ENCODE measurements around the gene TRIM31.

Gene TRIM31

GRCh38 chr6:30150671-30151395, 37.9 kb upstream of the TRIM31 start:
- H4K8ac ChIP-seq (ENCODE audit: low read depth, low read length): no peak overlapping the region
- H3K23ac ChIP-seq (ENCODE audit: low read length): no peak overlapping the region
- no peaks in the 10 kb centered on the region for H3K27me3 ChIP-seq (ENCODE audit: insufficient read depth, low read length, poor library complexity)
- H2BK120ac ChIP-seq (ENCODE audit: low read depth, low read length): no peak overlapping the region
- H3K4me3 ChIP-seq (ENCODE audit: low read length): no peak overlapping the region
- no peak overlapping the region for H3K27ac ChIP-seq (ENCODE audit: low read depth, low read length)
- no peak overlapping the region for H3K4me2 ChIP-seq (ENCODE audit: low read length)
- DNase-seq: no peak
- no peak overlapping the region for H3K4ac ChIP-seq (ENCODE audit: low read depth, low read length)
- H3K18ac ChIP-seq (ENCODE audit: low read length): no peak overlapping the region
- no peak overlapping the region for H4K5ac ChIP-seq (ENCODE audit: low read length)
- WGBS (ENCODE audit: extremely low coverage, insufficient coverage, low lambda C conversion rate): no CpG with 5 or more reads among the region's 10 CpGs
- H3K79me2 ChIP-seq (ENCODE audit: control insufficient read depth, insufficient read depth, low read length): no peaks in the 10 kb centered on the region
- H2BK15ac ChIP-seq (replicated peaks; ENCODE audit: low read depth): no peak overlapping the region
- H3K56ac ChIP-seq (ENCODE audit: low read length): no peak overlapping the region
- no peak overlapping the region for H2AK5ac ChIP-seq (ENCODE audit: low read length)
- no peaks in the 10 kb centered on the region for H3K36me3 ChIP-seq (ENCODE audit: control insufficient read depth, insufficient read depth, low read length)
- no peaks in the 10 kb centered on the region for H3K4me1 ChIP-seq (ENCODE audit: control insufficient read depth, low read depth, low read length)
- H2BK5ac ChIP-seq (ENCODE audit: low read length): no peak overlapping the region
- H3K79me1 ChIP-seq (ENCODE audit: low read length): no peaks in the 10 kb centered on the region
- no peak overlapping the region for H3K9ac ChIP-seq (ENCODE audit: low read length)

GRCh38 chr6:30149858-30150550, 37.1 kb upstream of the TRIM31 start:
- H2AK5ac ChIP-seq (ENCODE audit: low read length): no peak overlapping the region
- no peak overlapping the region for H3K18ac ChIP-seq (ENCODE audit: low read length)
- H3K4ac ChIP-seq (ENCODE audit: low read depth, low read length): no peak overlapping the region
- H2BK120ac ChIP-seq (ENCODE audit: low read depth, low read length): no peak overlapping the region
- DNase-seq: no peak
- no peak overlapping the region for H3K56ac ChIP-seq (ENCODE audit: low read length)
- H4K5ac ChIP-seq (ENCODE audit: low read length): no peak overlapping the region
- H4K8ac ChIP-seq (ENCODE audit: low read depth, low read length): no peak overlapping the region
- no peak overlapping the region for H3K23ac ChIP-seq (ENCODE audit: low read length)
- no peak overlapping the region for H2BK5ac ChIP-seq (ENCODE audit: low read length)
- no peak overlapping the region for H3K27ac ChIP-seq (ENCODE audit: low read depth, low read length)
- no peak overlapping the region for H3K4me2 ChIP-seq (ENCODE audit: low read length)
- H3K9ac ChIP-seq (ENCODE audit: low read length): no peak overlapping the region
- H2BK15ac ChIP-seq (replicated peaks; ENCODE audit: low read depth): no peak overlapping the region
- no peaks in the 10 kb centered on the region for H3K4me1 ChIP-seq (ENCODE audit: control insufficient read depth, low read depth, low read length)
- no peaks in the 10 kb centered on the region for H3K79me1 ChIP-seq (ENCODE audit: low read length)
- H3K27me3 ChIP-seq (ENCODE audit: insufficient read depth, low read length, poor library complexity): no peaks in the 10 kb centered on the region
- no CpG with 5 or more reads among the region's 7 CpGs for WGBS (ENCODE audit: extremely low coverage, insufficient coverage, low lambda C conversion rate)
- no peak overlapping the region for H3K4me3 ChIP-seq (ENCODE audit: low read length)
- H3K36me3 ChIP-seq (ENCODE audit: control insufficient read depth, insufficient read depth, low read length): no peaks in the 10 kb centered on the region
- no peaks in the 10 kb centered on the region for H3K79me2 ChIP-seq (ENCODE audit: control insufficient read depth, insufficient read depth, low read length)

- no peak overlapping the region for H3K23ac ChIP-seq (ENCODE audit: low read length)
- H2BK120ac ChIP-seq (ENCODE audit: low read depth, low read length): no peak overlapping the region
- H3K4me1 ChIP-seq (ENCODE audit: control insufficient read depth, low read depth, low read length): no peaks in the 10 kb centered on the region
- no peak overlapping the region for H2BK15ac ChIP-seq (replicated peaks; ENCODE audit: low read depth)
- H4K8ac ChIP-seq (ENCODE audit: low read depth, low read length): no peak overlapping the region
- H3K18ac ChIP-seq (ENCODE audit: low read length): no peak overlapping the region
- no CpG with 5 or more reads among the region's 3 CpGs for WGBS (ENCODE audit: extremely low coverage, insufficient coverage, low lambda C conversion rate)
- no peak overlapping the region for H3K9ac ChIP-seq (ENCODE audit: low read length)
- H3K79me2 ChIP-seq (ENCODE audit: control insufficient read depth, insufficient read depth, low read length): no peaks in the 10 kb centered on the region
- H3K36me3 ChIP-seq (ENCODE audit: control insufficient read depth, insufficient read depth, low read length): no peaks in the 10 kb centered on the region
- H3K4me3 ChIP-seq (ENCODE audit: low read length): no peak overlapping the region
- no peak overlapping the region for H3K4me2 ChIP-seq (ENCODE audit: low read length)
- no peak overlapping the region for H3K56ac ChIP-seq (ENCODE audit: low read length)
- no peak overlapping the region for H2BK5ac ChIP-seq (ENCODE audit: low read length)
- H2AK5ac ChIP-seq (ENCODE audit: low read length): no peak overlapping the region
- no peaks in the 10 kb centered on the region for H3K27me3 ChIP-seq (ENCODE audit: insufficient read depth, low read length, poor library complexity)
- H3K4ac ChIP-seq (ENCODE audit: low read depth, low read length): no peak overlapping the region
- DNase-seq: no peak
- H3K79me1 ChIP-seq (ENCODE audit: low read length): no peaks in the 10 kb centered on the region
- no peak overlapping the region for H4K5ac ChIP-seq (ENCODE audit: low read length)
- H3K27ac ChIP-seq (ENCODE audit: low read depth, low read length): no peak overlapping the region
Measured at GRCh38 chr6:30149234-30149633, 36.3 kb upstream of the TRIM31 start.

GRCh38 chr6:30147096-30147495, 34.2 kb upstream of the TRIM31 start:
- Histone ChIP-seq H3K79me1 (ENCODE audit: low read length) (no peaks in the 10 kb centered on the region), H3K23ac (ENCODE audit: low read length) (no peak overlapping the region), H4K8ac (ENCODE audit: low read depth, low read length) (no peak overlapping the region), H3K79me2 (ENCODE audit: control insufficient read depth, insufficient read depth, low read length) (no peaks in the 10 kb centered on the region), H2BK15ac (replicated peaks; ENCODE audit: low read depth) (no peak overlapping the region), H4K5ac (ENCODE audit: low read length) (no peak overlapping the region), H3K27me3 (ENCODE audit: insufficient read depth, low read length, poor library complexity) (no peaks in the 10 kb centered on the region), H2AK5ac (ENCODE audit: low read length) (no peak overlapping the region), H3K18ac (ENCODE audit: low read length) (no peak overlapping the region), H2BK5ac (ENCODE audit: low read length) (no peak overlapping the region), H3K4ac (ENCODE audit: low read depth, low read length) (no peak overlapping the region), H3K36me3 (ENCODE audit: control insufficient read depth, insufficient read depth, low read length) (no peaks in the 10 kb centered on the region), H3K27ac (ENCODE audit: low read depth, low read length) (no peak overlapping the region), H2BK120ac (ENCODE audit: low read depth, low read length) (no peak overlapping the region), H3K4me1 (ENCODE audit: control insufficient read depth, low read depth, low read length) (no peaks in the 10 kb centered on the region), H3K4me2 (ENCODE audit: low read length) (no peak overlapping the region), H3K9ac (ENCODE audit: low read length) (no peak overlapping the region), H3K56ac (ENCODE audit: low read length) (no peak overlapping the region), H3K4me3 (ENCODE audit: low read length) (no peak overlapping the region)
- DNase-seq: no peak
- no CpG with 5 or more reads among the region's 3 CpGs for WGBS (ENCODE audit: extremely low coverage, insufficient coverage, low lambda C conversion rate)

- Histone ChIP-seq H3K23ac (ENCODE audit: low read length) (no peak overlapping the region), H3K4me1 (ENCODE audit: control insufficient read depth, low read depth, low read length) (no peaks in the 10 kb centered on the region), H2BK5ac (ENCODE audit: low read length) (no peak overlapping the region), H3K4me2 (ENCODE audit: low read length) (no peak overlapping the region), H3K36me3 (ENCODE audit: control insufficient read depth, insufficient read depth, low read length) (no peaks in the 10 kb centered on the region), H2BK120ac (ENCODE audit: low read depth, low read length) (no peak overlapping the region), H4K8ac (ENCODE audit: low read depth, low read length) (no peak overlapping the region), H3K27me3 (ENCODE audit: insufficient read depth, low read length, poor library complexity) (no peaks in the 10 kb centered on the region), H3K27ac (ENCODE audit: low read depth, low read length) (no peak overlapping the region), H3K56ac (ENCODE audit: low read length) (no peak overlapping the region), H3K9ac (ENCODE audit: low read length) (no peak overlapping the region), H3K79me2 (ENCODE audit: control insufficient read depth, insufficient read depth, low read length) (no peaks in the 10 kb centered on the region), H3K4me3 (ENCODE audit: low read length) (no peak overlapping the region), H3K4ac (ENCODE audit: low read depth, low read length) (no peak overlapping the region), H2BK15ac (replicated peaks; ENCODE audit: low read depth) (no peak overlapping the region), H3K18ac (ENCODE audit: low read length) (no peak overlapping the region), H4K5ac (ENCODE audit: low read length) (no peak overlapping the region), H2AK5ac (ENCODE audit: low read length) (no peak overlapping the region), H3K79me1 (ENCODE audit: low read length) (no peaks in the 10 kb centered on the region)
- no peak for DNase-seq
- no CpG with 5 or more reads among the region's 7 CpGs for WGBS (ENCODE audit: extremely low coverage, insufficient coverage, low lambda C conversion rate)
Measured at GRCh38 chr6:30145818-30146217, 32.9 kb upstream of the TRIM31 start.

All from mesendoderm (in vitro differentiated cells).